ENCODE measurements around the gene STAU1.
A peak's percentile ranks its signal among the peaks of the same experiment; 100 is the strongest.

Gene STAU1

GRCh38 chr20:49187851-49188641 lies at the start of gene STAU1:
Gene STAU1, minus strand, starts transcription at chr20:49188334. Its CDS starts 22,133 bp downstream, at chr20:49166201.
- no peaks in the 10 kb centered on the region for H3K27me3 ChIP-seq (ENCODE audit: insufficient read depth, low read depth)
- peaks cover 44% of the 10 kb centered on the region for H3K79me2 ChIP-seq (ENCODE audit: insufficient read depth, low read depth)
- H3K9ac ChIP-seq: peak within 1 kb of the TSS; percentile 49; the same call in 1 of the 2 replicates
- H3K4me1 ChIP-seq (ENCODE audit: low read depth, poor library complexity, severe bottlenecking): peaks cover 33% of the 10 kb centered on the region
- H4K20me1 ChIP-seq (ENCODE audit: insufficient read depth): peaks cover 19% of the 10 kb centered on the region
- H3K27ac ChIP-seq: peak within 1 kb of the TSS; percentile 56
- H2AFZ ChIP-seq (ENCODE audit: low read depth): peak within 1 kb of the TSS; percentile 80
- no peak for TF ChIP-seq CTCF (conservative IDR thresholded peaks at IDR 0.05; ENCODE audit: low read depth, low read length)
- H3K36me3 ChIP-seq (ENCODE audit: insufficient read depth): no peaks in the 10 kb centered on the region
- peak within 1 kb of the TSS; percentile 77 for H3K4me2 ChIP-seq
- H3K4me3 ChIP-seq (IDR thresholded peaks at IDR 0.05; ENCODE audit: insufficient read depth, low read depth, low read length): no peak within 1 kb of the TSS

DNA sequence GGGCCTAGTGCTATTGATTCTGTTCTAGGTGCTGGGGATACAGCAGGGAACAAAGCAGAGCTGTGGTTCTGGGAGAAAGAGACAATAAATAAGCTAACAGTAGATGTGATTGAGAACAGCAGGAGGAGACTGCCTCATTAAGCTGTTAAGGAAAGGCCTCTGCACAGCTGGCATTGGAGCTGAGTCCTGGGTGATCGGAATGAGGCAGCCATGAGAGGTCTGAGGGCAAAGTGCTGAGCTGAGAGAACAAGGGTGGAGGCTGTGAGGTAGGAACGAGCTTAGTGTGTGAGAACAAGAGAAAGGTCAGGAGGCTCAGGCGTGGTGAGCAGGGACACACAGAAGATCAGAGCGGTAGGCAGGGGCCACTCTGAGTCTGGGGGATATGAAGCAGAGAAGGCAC lies 49.4 kb upstream of the STAU1 start:
- no peak overlapping the region for H3K4me2 ChIP-seq
- H2AFZ ChIP-seq (ENCODE audit: low read depth): no peak overlapping the region
- H3K9ac ChIP-seq: no peak overlapping the region
- H3K27me3 ChIP-seq (ENCODE audit: insufficient read depth, low read depth): no peaks in the 10 kb centered on the region
- peaks cover 19% of the 10 kb centered on the region; the same call in 1 of the 2 replicates for H3K36me3 ChIP-seq (ENCODE audit: insufficient read depth)
- H3K4me1 ChIP-seq (ENCODE audit: low read depth, poor library complexity, severe bottlenecking): no peaks in the 10 kb centered on the region
- H3K27ac ChIP-seq: no peak overlapping the region
- H3K79me2 ChIP-seq (ENCODE audit: insufficient read depth, low read depth): no peaks in the 10 kb centered on the region
- no peaks in the 10 kb centered on the region for H4K20me1 ChIP-seq (ENCODE audit: insufficient read depth)
- no peak overlapping the region for H3K4me3 ChIP-seq (IDR thresholded peaks at IDR 0.05; ENCODE audit: insufficient read depth, low read depth, low read length)
- no peak for TF ChIP-seq CTCF (conservative IDR thresholded peaks at IDR 0.05; ENCODE audit: low read depth, low read length)

- Histone ChIP-seq H3K36me3 (ENCODE audit: insufficient read depth) (peaks cover 26% of the 10 kb centered on the region; the same call in 1 of the 2 replicates), H3K27ac (no peak overlapping the region), H2AFZ (ENCODE audit: low read depth) (no peak overlapping the region), H3K4me2 (no peak overlapping the region), H3K79me2 (ENCODE audit: insufficient read depth, low read depth) (no peaks in the 10 kb centered on the region), H3K4me1 (ENCODE audit: low read depth, poor library complexity, severe bottlenecking) (no peaks in the 10 kb centered on the region), H3K27me3 (ENCODE audit: insufficient read depth, low read depth) (no peaks in the 10 kb centered on the region), H3K9ac (no peak overlapping the region), H4K20me1 (ENCODE audit: insufficient read depth) (no peaks in the 10 kb centered on the region), H3K4me3 (IDR thresholded peaks at IDR 0.05; ENCODE audit: insufficient read depth, low read depth, low read length) (no peak overlapping the region)
- TF ChIP-seq CTCF (conservative IDR thresholded peaks at IDR 0.05; ENCODE audit: low read depth, low read length): no peak
These were observed 48.2 kb upstream of the STAU1 start for GRCh38 chr20:49236301-49236700.

DNA sequence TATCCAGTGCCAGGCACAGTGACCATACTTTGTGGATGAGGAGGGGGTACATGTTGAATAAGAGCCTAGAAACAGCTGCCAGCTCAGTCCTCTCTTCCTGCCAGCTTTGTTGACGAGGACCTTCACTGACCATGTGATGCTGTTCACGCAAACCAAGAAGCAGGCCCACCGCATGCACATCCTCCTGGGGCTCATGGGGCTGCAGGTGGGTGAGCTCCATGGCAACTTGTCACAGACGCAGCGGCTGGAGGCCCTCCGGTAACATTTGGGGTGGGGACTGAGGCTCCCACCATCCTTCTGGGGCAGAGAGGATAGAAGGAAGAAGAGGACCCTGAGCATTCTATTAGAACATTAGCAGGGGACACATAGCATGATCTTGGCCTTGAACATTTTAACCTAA lies 46.7 kb upstream of the STAU1 start:
- Histone ChIP-seq H2AFZ (ENCODE audit: low read depth) (no peak overlapping the region), H3K27me3 (ENCODE audit: insufficient read depth, low read depth) (no peaks in the 10 kb centered on the region), H3K36me3 (ENCODE audit: insufficient read depth) (peaks cover 32% of the 10 kb centered on the region; the same call in 1 of the 2 replicates), H3K4me1 (ENCODE audit: low read depth, poor library complexity, severe bottlenecking) (no peaks in the 10 kb centered on the region), H3K79me2 (ENCODE audit: insufficient read depth, low read depth) (no peaks in the 10 kb centered on the region), H3K9ac (no peak overlapping the region), H3K27ac (no peak overlapping the region), H3K4me2 (no peak overlapping the region), H3K4me3 (IDR thresholded peaks at IDR 0.05; ENCODE audit: insufficient read depth, low read depth, low read length) (no peak overlapping the region), H4K20me1 (ENCODE audit: insufficient read depth) (no peaks in the 10 kb centered on the region)
- TF ChIP-seq CTCF (conservative IDR thresholded peaks at IDR 0.05; ENCODE audit: low read depth, low read length): no peak
